B cell (primary cell): Measurements from ENCODE around the gene PKP2. TPM values are rescaled to one million over a fixed set of nuclear protein-coding genes. Genes with fewer than 3 reads are reported as not detected.

ENCODE experiments used
- ATAC-seq: fragments of 200-7000 bp; cut with Tn5 transposase; one replicate; pipeline ENCODE4 v1.10.0; 2021; ENCODE audit warnings: low read depth, mild to moderate bottlenecking, moderate number of reproducible peaks, moderate library complexity
- CTCF ChIA-PET: fragments of 350-600 bp; sonication (Branson Sonifier 250); formaldehyde crosslinking; loops from one replicate; lab custom pipeline; 2021; ENCODE audit warnings: antibody characterized with exemption, inconsistent platforms; lab: Charles Lee
- POLR2A ChIA-PET: fragments of 350-600 bp; sonication (Branson Sonifier 250); formaldehyde crosslinking; loops from one replicate; lab custom pipeline; 2021; ENCODE audit warnings: antibody characterized with exemption; lab: Charles Lee
- DNase-seq: peaks from one replicate; pipeline ENCODE4 v3.0.0; 2013
- H2AFZ ChIP-seq: 2 replicates; pipeline ENCODE4 v1.6.1; 2012; ENCODE audit warnings: mild to moderate bottlenecking, low read depth, low read length; ENCODE audit not compliant: insufficient read depth, poor library complexity, severe bottlenecking
- H3K27ac ChIP-seq, 2 donors: 1 replicate in 1 of 2; 2 replicates in 1 of 2; pipeline ENCODE4 v1.5.1; 2012 to 2013; ENCODE audit warnings: low read length in 2 of 2, mild to moderate bottlenecking in 2 of 2, moderate library complexity in 1 of 2
- H3K27me3 ChIP-seq, 4 experiments: fragments of 200-600 bp in 1 of 4; sonication (generic) in 1 of 4; replicated peaks in 1 of 4; 1 replicate in 2 of 4; 2 replicates in 2 of 4; pipeline versions ENCODE4 v1.6.1 to v1.7.0; 2013 to 2016; ENCODE audit warnings: low read length in 3 of 4, mild to moderate bottlenecking in 2 of 4, mixed read lengths in 1 of 4, moderate library complexity in 1 of 4; ENCODE audit not compliant: insufficient read depth in 4 of 4, control insufficient read depth in 3 of 4; ENCODE audit errors: control extremely low read depth in 1 of 4
- H3K36me3 ChIP-seq, 2 experiments: replicated peaks in 1 of 2; 1 replicate in 1 of 2; 2 replicates in 1 of 2; pipeline versions ENCODE4 v1.6.1 to v1.7.1; 2013; ENCODE audit warnings: low read length in 1 of 2; ENCODE audit not compliant: insufficient read depth in 2 of 2, control insufficient read depth in 1 of 2; ENCODE audit errors: control extremely low read depth in 1 of 2, extremely low read depth in 1 of 2
- H3K4me1 ChIP-seq, 2 donors: fragments of 200-600 bp in 1 of 2; sonication (generic) in 1 of 2; 1 replicate in 1 of 2; 2 replicates in 1 of 2; pipeline versions ENCODE4 v1.5.1 to v1.6.1; 2013 to 2017; ENCODE audit warnings: low read length in 2 of 2; ENCODE audit not compliant: control insufficient read depth in 2 of 2, insufficient read depth in 2 of 2
- H3K4me2 ChIP-seq: replicated peaks from 2 replicates; pipeline ENCODE3; 2012; ENCODE audit warnings: mild to moderate bottlenecking, low read depth, low read length; ENCODE audit not compliant: poor library complexity, severe bottlenecking
- H3K4me3 ChIP-seq, 5 experiments: fragments of 200-600 bp in 1 of 5; sonication (generic) in 1 of 5; 1 replicate in 3 of 5; 2 replicates in 2 of 5; pipeline versions ENCODE4 v1.5.1 to v1.7.0; 2011 to 2016; ENCODE audit warnings: low read length in 4 of 5, mild to moderate bottlenecking in 4 of 5, low read depth in 2 of 5, control low read depth in 1 of 5, moderate library complexity in 1 of 5; ENCODE audit not compliant: insufficient read depth in 1 of 5; ENCODE audit errors: control extremely low read depth in 1 of 5, extremely low read depth in 1 of 5
- H3K79me2 ChIP-seq: fragments of 200-600 bp; sonication (generic); one replicate; pipeline ENCODE4 v1.6.0; 2016; ENCODE audit warnings: low read length; ENCODE audit not compliant: control insufficient read depth, insufficient read depth
- H3K9ac ChIP-seq: fragments of 200-600 bp; sonication (generic); 2 replicates; pipeline ENCODE4 v1.6.1; 2017; ENCODE audit warnings: mild to moderate bottlenecking, low read length, moderate library complexity
- H3K9me3 ChIP-seq, 3 donors: one replicate each; pipeline versions ENCODE4 v1.6.1 to v1.7.1; 2013; ENCODE audit warnings: low read length in 2 of 3; ENCODE audit not compliant: control insufficient read depth in 2 of 3, insufficient read depth in 1 of 3; ENCODE audit errors: control extremely low read depth in 1 of 3
- H4K20me1 ChIP-seq: 2 replicates; pipeline ENCODE4 v1.6.0; 2012; ENCODE audit warnings: mild to moderate bottlenecking, low read length; ENCODE audit not compliant: insufficient read depth, control insufficient read depth, poor library complexity, severe bottlenecking
- H3K27ac Mint-ChIP-seq: one replicate; pipeline ENCODE4 v1.8.0; 2021; ENCODE audit warnings: mixed read lengths
- H3K27me3 Mint-ChIP-seq: one replicate; pipeline ENCODE4 v1.8.0; 2021; ENCODE audit warnings: mixed read lengths
- H3K4me1 Mint-ChIP-seq: one replicate; pipeline ENCODE4 v1.8.0; 2021; ENCODE audit warnings: mixed read lengths
- H3K4me3 Mint-ChIP-seq: one replicate; pipeline ENCODE4 v1.8.0; 2021; ENCODE audit warnings: mixed read lengths
- H3K9me3 Mint-ChIP-seq: one replicate; pipeline ENCODE4 v1.8.0; 2022; ENCODE audit warnings: mixed read lengths; ENCODE audit not compliant: insufficient read depth
- EZH2 ChIP-seq: IDR thresholded peaks from 2 replicates; pipeline ENCODE4 v1.6.1; 2012; ENCODE audit warnings: borderline replicate concordance, low read depth, mild to moderate bottlenecking, moderate library complexity, low read length; ENCODE audit not compliant: insufficient read depth, poor library complexity, severe bottlenecking
- WGBS: methylation state at CpG from one replicate; pipeline ENCODE4 v1.1.5; 2013; ENCODE audit warnings: missing lambda C conversion rate; ENCODE audit not compliant: insufficient coverage; 5-methylcytosine and 5-hydroxymethylcytosine counted together
- intact Hi-C: fragments of 100-400 bp; cut with micrococcal nuclease; formaldehyde crosslinking; loops from one replicate; pipeline ENCODE4 v1.10.0; 2022
- polyA minus RNA-seq: library from RNA; depleted of rRNA, polyadenylated mRNA; stranded (reverse); fragments of >200 nt; gene quantifications from 2 replicates; pipeline ENCODE4 v1.2.3, GENCODE V29; 2012
- polyA plus RNA-seq: library from polyadenylated mRNA; depleted of rRNA; stranded (reverse); fragments of >200 nt; gene quantifications from 2 replicates; pipeline ENCODE4 v1.2.3, GENCODE V29; 2012
- total RNA-seq, 2 donors: library from RNA; stranded (reverse); fragments of 120-200 nt in 1 of 2; gene quantifications; 1 replicate in 1 of 2; 2 replicates in 1 of 2; pipeline versions ENCODE4 v1.2.3 to v1.2.4, GENCODE V29; 2013 to 2022
- TF ChIP-seq, protein P1 (sequence below): fragments of 200-600 bp; IDR thresholded peaks from one replicate; pipeline ENCODE4 v1.8.0; 2022; ENCODE audit warnings: antibody characterized with exemption, mild to moderate bottlenecking

The PKP2 gene
- total RNA-seq (not detected in 2 replicates), polyA plus RNA-seq (not detected in 2 replicates), polyA minus RNA-seq (0.09 and 0.57 TPM in 2 replicates)
- 0.21 TPM for total RNA-seq (2013)

GRCh38 chr12:32896432-32897280 is at the start of gene PKP2:
TSS of gene PKP2 (minus strand) at chr12:32896777. CDS start at chr12:32896731, 46 bp downstream.
- TF ChIP-seq EZH2: no peak
- TF ChIP-seq, protein P1, sequence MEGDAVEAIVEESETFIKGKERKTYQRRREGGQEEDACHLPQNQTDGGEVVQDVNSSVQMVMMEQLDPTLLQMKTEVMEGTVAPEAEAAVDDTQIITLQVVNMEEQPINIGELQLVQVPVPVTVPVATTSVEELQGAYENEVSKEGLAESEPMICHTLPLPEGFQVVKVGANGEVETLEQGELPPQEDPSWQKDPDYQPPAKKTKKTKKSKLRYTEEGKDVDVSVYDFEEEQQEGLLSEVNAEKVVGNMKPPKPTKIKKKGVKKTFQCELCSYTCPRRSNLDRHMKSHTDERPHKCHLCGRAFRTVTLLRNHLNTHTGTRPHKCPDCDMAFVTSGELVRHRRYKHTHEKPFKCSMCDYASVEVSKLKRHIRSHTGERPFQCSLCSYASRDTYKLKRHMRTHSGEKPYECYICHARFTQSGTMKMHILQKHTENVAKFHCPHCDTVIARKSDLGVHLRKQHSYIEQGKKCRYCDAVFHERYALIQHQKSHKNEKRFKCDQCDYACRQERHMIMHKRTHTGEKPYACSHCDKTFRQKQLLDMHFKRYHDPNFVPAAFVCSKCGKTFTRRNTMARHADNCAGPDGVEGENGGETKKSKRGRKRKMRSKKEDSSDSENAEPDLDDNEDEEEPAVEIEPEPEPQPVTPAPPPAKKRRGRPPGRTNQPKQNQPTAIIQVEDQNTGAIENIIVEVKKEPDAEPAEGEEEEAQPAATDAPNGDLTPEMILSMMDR: no peak
- Mint-ChIP-seq H3K27ac (no peak within 1 kb of the TSS), H3K27me3 (peaks cover 63% of the 10 kb centered on the region), H3K9me3 (no peaks in the 10 kb centered on the region), H3K4me1 (peaks cover 14% of the 10 kb centered on the region), H3K4me3 (peak within 1 kb of the TSS; percentile 80)
- DNase-seq (peak; percentile 28), ATAC-seq (peak; percentile 85)
- ChIA-PET POLR2A (no interaction called here), CTCF (no interaction called here)
- intact Hi-C loops: no loop called here
- peak within 1 kb of the TSS; percentile 68 for H2AFZ ChIP-seq
- H4K20me1 ChIP-seq: no peaks in the 10 kb centered on the region
- 1% methylated on average over 94 of the region's 94 CpGs for WGBS
- peak within 1 kb of the TSS; percentile 32 to 64 (median 47) for H3K4me3 ChIP-seq
- H3K79me2 ChIP-seq: no peaks in the 10 kb centered on the region
- H3K36me3 ChIP-seq: no peaks in the 10 kb centered on the region
- H3K9ac ChIP-seq: peak within 1 kb of the TSS; percentile 60
- peaks cover 0 to 7% (median 0%) of the 10 kb centered on the region in 3 donors for H3K9me3 ChIP-seq
- H3K27ac ChIP-seq: no peak within 1 kb of the TSS
- H3K4me2 ChIP-seq: peak within 1 kb of the TSS; percentile 81
- H3K4me1 ChIP-seq: peaks cover 17 to 18% of the 10 kb centered on the region in 2 donors
- peaks cover 0 to 35% (median 26%) of the 10 kb centered on the region in 4 experiments for H3K27me3 ChIP-seq

DNA sequence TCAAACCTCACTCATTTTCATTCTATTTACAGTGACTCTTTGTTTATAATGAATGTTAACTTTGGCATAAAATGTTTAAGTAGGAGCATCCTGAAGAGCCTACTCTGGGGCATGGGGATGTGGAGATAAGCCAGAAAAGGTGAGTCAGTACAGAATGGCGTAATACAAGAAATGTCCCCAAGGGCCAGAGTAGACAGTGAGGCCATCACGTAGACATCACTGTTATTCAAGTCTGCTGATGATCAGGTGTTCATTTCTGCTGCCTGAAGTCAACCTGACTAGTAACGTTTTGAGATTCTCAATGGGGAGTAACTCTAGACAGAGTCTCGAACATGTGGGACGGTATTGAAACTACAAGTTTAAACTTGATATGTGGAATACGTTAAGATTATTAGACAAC is 47.6 kb upstream of the PKP2 start:
- Histone ChIP-seq H4K20me1 (no peaks in the 10 kb centered on the region), H3K36me3 (no peaks in the 10 kb centered on the region), H3K27ac (no peak overlapping the region), H3K9me3 (no peaks in the 10 kb centered on the region), H3K4me3 (no peak overlapping the region), H3K79me2 (no peaks in the 10 kb centered on the region), H2AFZ (no peak overlapping the region), H3K9ac (no peak overlapping the region), H3K4me2 (no peak overlapping the region), H3K27me3 (no peaks in the 10 kb centered on the region), H3K4me1 (no peaks in the 10 kb centered on the region)
- Mint-ChIP-seq H3K27ac (no peak overlapping the region), H3K9me3 (no peaks in the 10 kb centered on the region), H3K4me3 (no peak overlapping the region), H3K27me3 (no peaks in the 10 kb centered on the region), H3K4me1 (no peaks in the 10 kb centered on the region)
- intact Hi-C loops: no loop called here
- 77% methylated on average over 2 of the region's 6 CpGs for WGBS
- DNase-seq (no peak), ATAC-seq (no peak)
- POLR2A ChIA-PET: no interaction called here
- no peak for TF ChIP-seq EZH2
- CTCF ChIA-PET: no interaction called here
